Activated CD4-positive, alpha-beta T cell treated with anti-CD3 and anti-CD28 coated beads for 4 hours (primary cell): ENCODE results near the gene RNASE1.
"Not testable (repeated sequence)": the region's sequence is repeated elsewhere in the genome, so short reads cannot be mapped to it uniquely, and the experiment has no call there.

Experiments
- DNase-seq, 2 donors: peaks; one replicate each; pipeline ENCODE4 v3.0.0-alpha.2; 2020

RNASE1 gene

DNA sequence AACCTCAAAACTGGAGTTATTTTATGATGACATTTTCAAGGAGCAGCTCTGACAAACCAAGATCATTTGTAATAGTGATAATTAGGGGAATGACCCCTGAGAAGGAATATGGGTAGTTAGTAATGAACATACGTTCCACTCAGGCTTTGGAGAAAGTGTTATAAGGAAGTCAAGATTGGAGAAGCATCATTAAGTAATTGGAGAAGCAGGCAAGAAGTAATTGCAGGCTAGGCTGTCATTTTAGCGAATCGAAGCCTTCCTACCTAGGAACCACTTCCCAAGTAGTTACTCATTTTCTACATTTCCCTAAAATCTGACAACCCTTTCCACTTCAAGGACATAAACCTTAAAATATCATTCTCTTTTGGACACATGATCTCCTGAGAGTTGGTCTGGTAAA, 33.2 kb downstream of the RNASE1 start:
- DNase-seq = no peak

DNA sequence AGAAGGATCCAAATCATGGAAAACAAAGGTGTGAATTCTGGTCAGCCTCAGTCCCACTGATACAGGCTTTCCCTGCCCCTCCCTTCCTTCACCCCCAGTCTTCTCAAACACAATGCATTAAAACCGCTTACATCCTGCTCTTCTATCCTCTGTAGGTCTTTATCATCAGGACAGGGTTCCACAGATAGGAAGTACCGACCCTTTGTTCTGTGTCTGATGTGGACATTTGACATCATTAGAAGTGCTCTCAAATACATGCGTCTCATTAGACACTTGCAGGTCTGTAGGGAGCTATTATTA, 34.1 kb downstream of the RNASE1 start:
- DNase-seq = no peak

DNA sequence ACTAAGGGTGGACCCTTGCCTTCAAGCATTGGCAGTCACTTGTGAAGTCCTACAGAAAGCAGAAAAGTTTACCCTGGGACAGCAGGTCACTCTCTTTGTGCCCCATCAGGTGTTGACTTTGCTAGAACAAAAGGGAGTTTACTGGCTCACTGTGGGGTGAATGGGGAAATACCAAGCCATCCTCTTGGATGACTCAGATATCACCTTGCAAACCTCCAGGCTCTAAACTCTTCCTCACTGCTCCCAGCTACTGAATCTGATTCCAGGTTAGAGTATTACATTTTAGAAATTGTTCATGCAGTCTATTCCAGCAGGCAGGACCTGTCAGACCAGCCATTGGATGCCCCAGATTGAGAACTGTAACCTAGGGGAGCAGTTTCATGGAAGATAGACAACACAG, 41.7 kb downstream of the RNASE1 start:
- no peak for DNase-seq

DNA sequence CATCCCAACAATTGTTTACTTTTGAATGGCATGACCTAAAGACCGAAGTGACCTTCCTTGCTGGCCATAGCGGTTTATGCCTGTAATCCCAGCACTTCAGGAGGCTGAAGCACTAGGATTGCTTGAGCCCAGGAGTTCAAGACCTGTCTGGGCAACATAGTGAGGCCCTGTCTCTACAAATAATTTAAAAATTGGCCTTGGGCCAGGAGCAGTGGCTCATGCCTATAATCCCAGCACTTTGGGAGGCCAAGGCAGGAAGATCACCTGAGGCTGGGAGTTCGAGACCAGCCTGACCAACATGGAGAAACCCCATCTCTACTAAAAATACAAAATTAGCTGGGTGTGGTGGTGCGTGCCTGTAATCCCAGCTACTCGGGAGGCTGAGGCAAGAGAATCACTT, 43.2 kb downstream of the RNASE1 start:
- not testable (repeated sequence) for DNase-seq

DNA sequence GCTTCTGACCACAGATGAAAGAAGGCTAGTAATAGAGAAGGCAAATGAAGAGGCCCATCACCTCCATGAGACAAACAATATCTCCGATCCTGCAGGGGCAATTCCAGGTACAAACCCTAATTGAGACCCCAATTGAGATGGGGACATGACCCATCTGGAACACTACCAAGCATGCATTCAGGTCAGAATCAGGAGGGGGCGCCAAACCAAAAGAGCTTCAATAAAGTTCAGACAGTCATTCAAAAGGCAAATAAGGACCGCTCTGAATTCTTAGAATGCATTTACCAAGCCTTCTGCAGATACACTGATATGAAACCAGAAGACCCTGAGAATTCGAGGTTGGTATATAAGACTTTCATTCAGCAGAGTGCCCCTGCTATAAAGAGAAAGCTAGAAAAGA, 44.7 kb downstream of the RNASE1 start:
- peak in 1 of 2 donors; percentile 14 for DNase-seq

DNA sequence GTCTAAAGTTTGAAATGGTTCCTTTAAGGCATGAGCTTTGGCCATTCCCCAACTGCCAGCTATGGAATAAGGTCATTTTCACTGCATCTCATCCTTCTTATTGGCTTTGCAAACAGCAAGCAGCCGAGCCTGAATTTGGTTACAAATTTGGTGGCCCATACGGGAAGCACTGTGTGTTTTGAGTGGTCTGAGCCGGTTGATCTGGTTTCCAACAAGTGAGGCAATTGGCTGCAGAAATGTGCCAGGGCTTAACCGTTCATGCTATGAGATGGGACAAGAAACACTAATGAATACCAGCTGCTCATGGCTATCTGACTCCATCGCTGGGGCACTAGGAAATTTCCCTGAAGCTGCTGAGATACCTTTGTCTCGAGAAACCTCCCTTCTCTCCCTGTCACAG, 47.6 kb downstream of the RNASE1 start:
- no peak for DNase-seq

DNA sequence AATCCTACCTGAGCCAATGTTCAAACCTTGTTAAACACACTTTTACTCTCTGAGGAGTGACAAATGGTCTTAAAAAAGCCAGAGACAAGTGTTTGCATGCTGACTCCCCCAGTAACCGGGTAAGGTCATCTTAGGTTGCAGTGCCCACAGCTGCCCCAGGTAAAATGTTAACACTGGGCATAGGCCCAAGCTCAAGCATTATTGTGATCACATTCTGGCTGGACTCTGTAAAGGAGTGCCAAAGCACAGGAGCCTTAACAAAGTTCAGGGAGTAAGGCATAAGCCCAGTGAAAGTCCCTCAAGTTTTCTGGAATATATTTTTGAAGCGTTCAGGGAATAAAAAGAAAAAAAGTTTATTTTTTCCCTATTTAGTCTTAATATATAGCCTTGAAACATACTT, 48.3 kb downstream of the RNASE1 start:
- no peak for DNase-seq

DNA sequence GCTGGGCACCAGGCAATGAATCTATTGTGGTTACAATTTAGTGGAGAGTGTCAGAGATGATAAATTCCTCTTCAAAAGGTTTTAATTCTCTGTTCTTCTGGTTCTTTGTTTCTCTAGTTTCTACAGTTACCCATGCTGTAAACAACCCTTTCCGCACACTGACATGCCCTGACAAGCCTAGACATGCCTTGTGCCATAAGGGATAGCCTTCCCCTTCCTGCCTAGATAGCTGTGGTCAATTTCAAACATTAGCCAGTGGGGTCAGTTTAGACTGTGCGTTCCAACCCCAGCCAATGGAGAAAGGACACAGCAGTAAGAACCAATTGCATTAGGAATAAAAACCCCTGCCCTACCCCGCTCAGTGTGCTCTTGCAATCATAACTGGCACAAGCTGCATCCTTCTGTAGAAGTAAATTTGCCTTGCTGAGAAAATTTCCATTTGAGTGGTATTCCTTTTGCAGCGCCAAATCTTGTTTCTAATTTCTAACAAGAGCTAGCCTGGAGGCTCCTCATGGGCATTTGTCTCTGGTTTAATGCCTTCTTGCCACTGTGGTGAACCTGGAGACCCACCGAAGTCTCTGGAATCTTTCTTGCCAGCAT, 50.6 kb downstream of the RNASE1 start:
- no peak for DNase-seq
